Measurements from ENCODE around the gene MTTP.

Gene MTTP

GRCh38 chr4:99612704-99613103 lies 38.1 kb downstream of the MTTP start:
- no peak for DNase-seq (ENCODE audit: extremely low read depth, low read depth)
- TF ChIP-seq CTCF (IDR thresholded peaks at IDR 0.05; ENCODE audit: low read depth, low read length) = no peak

GRCh38 chr4:99614491-99614890 lies 39.9 kb downstream of the MTTP start:
- no peak for DNase-seq (ENCODE audit: extremely low read depth, low read depth)
- TF ChIP-seq CTCF (IDR thresholded peaks at IDR 0.05; ENCODE audit: low read depth, low read length) = no peak

GRCh38 chr4:99615170-99615820 lies 40.7 kb downstream of the MTTP start:
- no peak for DNase-seq (ENCODE audit: extremely low read depth, low read depth)
- TF ChIP-seq CTCF (IDR thresholded peaks at IDR 0.05; ENCODE audit: low read depth, low read length) = no peak

- DNase-seq (ENCODE audit: extremely low read depth, low read depth) = no peak
- TF ChIP-seq CTCF (IDR thresholded peaks at IDR 0.05; ENCODE audit: low read depth, low read length) = no peak
These were observed 42.8 kb downstream of the MTTP start for GRCh38 chr4:99617374-99617773.

GRCh38 chr4:99622341-99622740 lies 47.7 kb downstream of the MTTP start:
- TF ChIP-seq CTCF (IDR thresholded peaks at IDR 0.05; ENCODE audit: low read depth, low read length) = no peak
- DNase-seq (ENCODE audit: extremely low read depth, low read depth) = no peak

GRCh38 chr4:99624141-99624719 lies 49.6 kb downstream of the MTTP start:
- no peak for TF ChIP-seq CTCF (IDR thresholded peaks at IDR 0.05; ENCODE audit: low read depth, low read length)
- no peak for DNase-seq (ENCODE audit: extremely low read depth, low read depth)

- no peak for DNase-seq (ENCODE audit: extremely low read depth, low read depth)
- no peak for TF ChIP-seq CTCF (IDR thresholded peaks at IDR 0.05; ENCODE audit: low read depth, low read length)
These were observed 50.7 kb downstream of the MTTP start for GRCh38 chr4:99625369-99625768.
